ENCODE data around the gene CARMIL1.

The CARMIL1 gene

DNA sequence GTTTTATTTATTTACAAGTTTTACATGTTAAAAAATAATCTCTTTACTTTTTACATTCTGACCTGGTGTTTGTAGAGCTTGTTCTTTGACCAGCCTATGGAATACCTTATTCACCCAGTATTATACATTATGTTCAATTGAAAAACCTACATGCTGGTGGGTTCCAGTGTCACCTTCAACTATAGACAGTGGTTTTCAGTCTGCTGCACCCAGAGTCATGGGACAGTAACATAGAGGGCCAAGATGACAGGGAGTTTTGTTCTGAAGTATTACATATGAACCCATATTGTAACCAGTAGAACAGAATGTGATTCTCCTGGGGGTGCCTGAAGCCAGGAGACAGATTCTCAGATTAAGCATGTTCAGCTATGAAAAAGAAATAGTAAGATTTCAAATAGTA is 233.4 kb downstream of the CARMIL1 start:
- DNase-seq (ENCODE audit: low spot score): no peak

DNA sequence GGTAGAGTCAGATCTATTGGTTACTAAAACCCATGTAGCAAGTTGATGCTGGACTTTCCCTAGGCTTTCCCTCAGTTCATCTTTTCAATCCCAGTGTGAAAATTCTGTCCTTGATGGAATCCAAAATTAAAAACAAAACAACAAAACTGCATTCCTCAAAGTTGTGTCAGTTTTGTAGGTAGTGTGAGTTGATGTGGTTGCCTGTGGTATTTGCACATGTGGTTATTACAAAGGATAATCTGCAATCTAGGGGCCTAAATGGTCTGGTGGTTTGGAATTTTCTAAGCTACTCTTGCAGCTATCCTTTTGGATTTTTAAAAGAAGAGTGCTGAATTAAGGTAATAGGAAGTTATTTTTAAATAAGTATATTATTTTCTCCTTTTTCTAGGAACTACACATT is 240.7 kb downstream of the CARMIL1 start:
- DNase-seq (ENCODE audit: low spot score): no peak

DNA sequence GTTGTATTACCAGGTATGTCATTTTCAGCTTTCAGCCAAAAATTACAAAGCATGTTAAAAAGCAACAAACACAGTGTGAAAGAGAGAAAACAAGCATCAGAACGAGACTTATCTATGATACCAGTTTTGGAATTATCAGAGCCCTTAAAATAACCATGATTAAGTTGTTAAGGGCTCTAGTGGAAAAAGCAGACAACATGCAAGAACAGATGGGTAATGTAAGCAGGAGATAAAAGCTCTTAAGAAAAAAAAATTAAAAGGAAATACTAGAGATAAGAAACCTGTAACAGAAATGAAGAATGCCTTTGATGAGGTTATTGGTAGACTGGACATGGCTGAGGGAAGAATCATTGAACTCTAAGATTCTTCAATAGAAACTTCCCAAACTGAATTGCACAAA is 245.4 kb downstream of the CARMIL1 start:
- DNase-seq (ENCODE audit: low spot score): no peak

DNA sequence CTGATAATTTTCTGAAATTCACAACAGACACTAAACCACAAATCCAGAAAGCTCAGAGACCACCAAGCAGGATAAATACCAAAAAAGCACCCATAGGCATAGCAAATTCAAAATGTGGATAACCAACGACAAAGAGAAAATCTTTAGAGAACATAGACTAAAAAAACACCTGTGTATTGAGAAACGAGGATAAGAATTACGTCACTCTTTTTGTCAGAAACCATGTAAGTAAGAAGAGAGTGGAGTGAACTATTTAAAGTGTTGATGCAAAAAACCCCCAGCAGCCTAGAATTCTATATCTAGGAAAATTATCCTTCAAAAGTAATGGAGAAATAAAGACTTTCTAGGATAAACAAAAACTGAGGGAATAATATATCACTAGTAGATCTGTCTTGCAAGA is 245.9 kb downstream of the CARMIL1 start:
- DNase-seq (ENCODE audit: low spot score): no peak

DNA sequence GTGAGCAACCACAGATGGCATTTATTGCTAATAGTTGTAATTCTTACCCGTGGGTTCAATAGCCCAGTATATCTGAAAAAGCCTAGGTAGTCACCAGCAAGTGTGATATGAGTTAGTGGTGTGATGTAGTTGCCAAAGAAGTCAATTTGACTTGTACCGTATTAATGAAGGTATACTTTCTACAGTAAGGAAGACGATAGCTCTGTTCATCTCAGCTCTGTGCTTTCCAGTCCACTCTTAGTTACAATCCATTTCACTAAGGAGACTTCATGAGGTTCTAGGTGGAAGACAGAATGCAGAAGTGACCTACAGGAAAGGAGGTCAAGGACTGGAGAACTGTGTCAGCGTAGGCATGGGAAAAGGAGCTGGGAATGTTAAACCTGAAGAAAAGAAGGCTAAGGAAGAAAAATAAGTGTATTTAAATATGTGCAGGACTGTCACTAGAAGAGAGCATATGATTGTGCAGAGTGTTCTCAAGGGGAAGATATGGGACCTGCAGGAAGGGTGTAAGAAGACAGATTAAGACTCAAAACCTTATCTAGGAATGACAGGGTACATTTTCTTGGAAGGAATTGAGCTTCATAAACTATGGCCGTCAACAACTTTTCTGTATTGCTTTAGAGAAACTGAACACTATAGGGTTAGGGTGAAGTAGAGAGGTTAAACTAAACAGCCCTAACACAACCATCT is 255.9 kb downstream of the CARMIL1 start:
- DNase-seq (ENCODE audit: low spot score): no peak

DNA sequence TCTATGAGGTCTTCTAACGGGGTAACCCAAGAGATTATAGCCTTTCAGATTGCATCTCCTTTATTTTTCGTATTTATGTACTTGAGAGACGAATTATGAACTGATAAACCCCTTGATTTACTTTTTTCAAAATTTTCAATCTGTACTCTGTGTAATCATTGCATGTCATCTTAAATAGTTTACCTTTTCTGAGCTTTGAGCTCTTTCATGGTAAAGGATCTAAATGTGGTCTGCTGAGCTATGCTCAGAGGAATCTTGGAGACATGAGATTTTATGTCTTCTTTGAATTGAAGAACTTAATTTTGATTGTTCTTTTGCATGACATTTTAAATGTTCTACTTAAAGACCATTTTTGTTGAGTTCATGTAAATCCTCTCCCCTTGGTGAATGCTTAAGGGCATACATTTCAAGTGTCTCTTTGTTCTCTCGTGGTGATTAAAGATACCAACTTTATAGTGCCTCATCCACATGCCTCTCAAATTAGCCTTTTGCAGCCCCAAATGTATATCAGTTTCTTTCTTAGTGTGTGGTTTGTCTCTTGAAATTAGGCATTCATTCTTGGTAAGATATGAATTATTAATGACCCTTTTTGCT is 256.6 kb downstream of the CARMIL1 start:
- DNase-seq (ENCODE audit: low spot score): no peak

DNA sequence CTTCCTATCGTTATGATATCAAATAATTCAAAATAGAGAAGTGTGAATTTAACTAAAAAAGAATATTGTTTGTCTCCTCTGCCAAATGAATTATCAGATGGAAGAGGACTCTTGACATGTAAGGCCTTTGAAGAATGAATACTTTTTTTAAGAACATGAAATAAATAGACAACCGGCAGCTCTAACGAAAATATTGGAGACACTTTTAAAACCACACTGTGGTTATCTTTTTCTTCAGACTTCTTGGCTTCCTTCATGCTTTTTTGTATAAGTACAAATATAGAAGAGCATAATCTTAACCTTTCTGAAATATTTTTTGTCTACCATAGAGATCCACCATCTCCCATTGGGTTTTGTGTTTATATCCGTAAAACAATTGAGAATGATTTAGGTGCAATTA is 257.6 kb downstream of the CARMIL1 start:
- DNase-seq (ENCODE audit: low spot score): no peak

GRCh38 chr6:25537349-25538018 is 258.3 kb downstream of the CARMIL1 start:
- no peak for DNase-seq (ENCODE audit: low spot score)

DNA sequence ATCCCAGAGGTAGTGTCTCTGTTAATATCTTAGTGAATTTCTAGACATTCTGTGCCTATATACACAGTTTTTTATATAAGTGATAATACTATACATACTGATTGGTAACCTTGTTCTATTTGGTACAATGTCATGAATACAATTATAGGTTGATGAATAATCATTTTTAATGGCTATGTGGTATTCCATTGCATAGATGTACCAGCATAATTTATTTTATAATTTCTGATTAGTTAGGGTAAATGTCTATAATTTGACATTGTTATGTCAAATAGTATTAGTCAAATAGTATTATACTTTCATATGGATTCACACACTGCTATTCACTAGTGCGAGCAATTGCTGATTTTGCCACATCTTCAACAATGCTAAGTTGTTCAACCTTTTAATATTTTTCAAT is 262.1 kb downstream of the CARMIL1 start:
- DNase-seq (ENCODE audit: low spot score): no peak

GRCh38 chr6:25542984-25543910 is 264.1 kb downstream of the CARMIL1 start:
- DNase-seq (ENCODE audit: low spot score): no peak

DNA sequence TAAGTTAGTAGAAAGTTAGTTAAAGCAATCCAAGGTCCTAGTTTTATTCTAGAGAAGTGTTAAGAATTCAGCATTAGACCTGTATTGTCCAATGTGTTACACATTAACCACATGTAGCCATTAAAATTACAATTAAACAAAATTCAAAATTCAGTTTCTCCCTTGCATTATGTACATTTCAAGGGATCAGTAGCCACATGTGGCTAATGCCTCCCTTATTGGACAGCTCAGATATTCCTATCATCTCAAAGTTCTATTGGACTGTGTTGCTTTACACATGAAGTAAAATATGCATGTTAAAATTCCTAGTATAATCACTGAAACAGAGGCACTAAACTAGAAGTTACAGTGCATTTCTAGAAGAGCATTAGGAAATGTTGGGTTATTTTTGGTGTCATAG is 265.7 kb downstream of the CARMIL1 start:
- no peak for DNase-seq (ENCODE audit: low spot score)

GRCh38 chr6:25547797-25548196 is 268.6 kb downstream of the CARMIL1 start:
- DNase-seq (ENCODE audit: low spot score): no peak

GRCh38 chr6:25548451-25548850 is 269.3 kb downstream of the CARMIL1 start:
- DNase-seq (ENCODE audit: low spot score): no peak

GRCh38 chr6:25550631-25551030 is 271.5 kb downstream of the CARMIL1 start:
- DNase-seq (ENCODE audit: low spot score): no peak

- no peak for DNase-seq (ENCODE audit: low spot score)
Measured at GRCh38 chr6:25553502-25553901, 274.3 kb downstream of the CARMIL1 start.

GRCh38 chr6:25555188-25555587 is 276.0 kb downstream of the CARMIL1 start:
- DNase-seq (ENCODE audit: low spot score): no peak

GRCh38 chr6:25556516-25556915 is 277.3 kb downstream of the CARMIL1 start:
- peak; percentile 23 for DNase-seq (ENCODE audit: low spot score)

GRCh38 chr6:25558155-25558817 is 279.1 kb downstream of the CARMIL1 start:
- no peak for DNase-seq (ENCODE audit: low spot score)

DNA sequence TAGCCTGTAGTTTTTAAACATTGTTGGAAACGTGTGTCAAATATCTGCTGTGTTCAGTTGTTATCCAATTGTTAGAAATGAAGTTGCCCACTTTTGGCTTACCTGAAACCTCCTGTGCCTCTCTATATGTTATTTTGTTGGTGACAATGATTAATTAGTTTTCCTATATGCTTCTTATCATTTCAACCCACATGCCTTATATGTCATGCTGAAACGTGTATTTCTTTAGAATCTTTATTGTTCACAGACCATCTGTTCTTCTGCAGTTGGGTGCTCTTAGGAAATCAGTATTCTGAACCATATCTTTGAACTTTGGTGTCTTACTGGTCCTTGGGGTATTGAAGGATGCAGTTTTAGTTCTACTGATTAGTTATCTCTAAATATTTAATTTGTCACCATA is 281.7 kb downstream of the CARMIL1 start:
- no peak for DNase-seq (ENCODE audit: low spot score)

- DNase-seq (ENCODE audit: low spot score): no peak
Measured at GRCh38 chr6:25564943-25565342, 285.8 kb downstream of the CARMIL1 start.

DNA sequence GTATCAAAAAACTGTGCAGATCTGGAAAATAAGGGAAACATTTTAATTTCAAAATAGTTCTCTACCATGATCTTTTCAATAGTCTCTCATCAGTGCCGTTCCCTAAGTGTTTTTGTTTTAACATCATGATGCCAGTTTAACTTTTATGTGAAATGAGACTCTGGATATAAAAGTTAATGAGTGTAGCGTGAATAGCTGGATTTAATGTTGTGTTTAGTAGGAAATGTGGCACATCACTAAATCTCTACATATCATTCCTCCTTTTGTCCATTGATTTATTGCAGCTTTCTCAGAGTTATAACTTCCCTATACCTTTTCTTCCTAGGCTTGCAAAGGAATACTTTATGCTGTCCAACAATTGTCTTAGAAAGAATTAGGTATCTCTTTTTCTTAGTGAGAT is 291.4 kb downstream of the CARMIL1 start:
- DNase-seq (ENCODE audit: low spot score): no peak

GRCh38 chr6:25576919-25577318 is 297.7 kb downstream of the CARMIL1 start:
- DNase-seq (ENCODE audit: low spot score): no peak
